H1 (cell line): ENCODE data around the gene INAVA.
"Not testable (repeated sequence)": the region's sequence is repeated elsewhere in the genome, so short reads cannot be mapped to it uniquely, and the experiment has no call there.

Experiments
- CTCF ChIP-seq, 3 experiments: IDR thresholded peaks; 1 replicate in 2 of 3; 2 replicates in 1 of 3; pipeline versions ENCODE4 v1.5.1 to v1.6.1; 2011; ENCODE audit warnings: low read length in 3 of 3, mild to moderate bottlenecking in 3 of 3, inconsistent platforms in 2 of 3, low read depth in 1 of 3, moderate library complexity in 1 of 3; ENCODE audit not compliant: insufficient read depth in 1 of 3; ENCODE audit errors: control extremely low read depth in 1 of 3
- EZH2 ChIP-seq: fragments of 200-600 bp; sonication (generic); IDR thresholded peaks from 2 replicates; pipeline ENCODE4 v1.7.1; 2012; ENCODE audit warnings: low read depth, mild to moderate bottlenecking, moderate library complexity, low read length, inconsistent platforms; ENCODE audit not compliant: severe bottlenecking

- TF ChIP-seq CTCF (IDR thresholded peaks at IDR 0.05; ENCODE audit: control extremely low read depth in 1 of 3, insufficient read depth in 1 of 3, low read depth in 1 of 3, low read length in 3 of 3); EZH2: not testable (repeated sequence)
Measured at GRCh38 chr1:200962151-200962550, 67.5 kb downstream of the INAVA start.
